Measurements from ENCODE around the gene IL21R. TPM values are rescaled to one million over a fixed set of nuclear protein-coding genes. Genes with fewer than 3 reads are reported as not detected.

The IL21R gene
- total and polyA plus RNA-seq, 10 of the 15 experiments (the other 5 are each of a cell fraction or from before 2014, with no cell fraction given) = 5.3 to 138 (median 82.5) TPM

DNA sequence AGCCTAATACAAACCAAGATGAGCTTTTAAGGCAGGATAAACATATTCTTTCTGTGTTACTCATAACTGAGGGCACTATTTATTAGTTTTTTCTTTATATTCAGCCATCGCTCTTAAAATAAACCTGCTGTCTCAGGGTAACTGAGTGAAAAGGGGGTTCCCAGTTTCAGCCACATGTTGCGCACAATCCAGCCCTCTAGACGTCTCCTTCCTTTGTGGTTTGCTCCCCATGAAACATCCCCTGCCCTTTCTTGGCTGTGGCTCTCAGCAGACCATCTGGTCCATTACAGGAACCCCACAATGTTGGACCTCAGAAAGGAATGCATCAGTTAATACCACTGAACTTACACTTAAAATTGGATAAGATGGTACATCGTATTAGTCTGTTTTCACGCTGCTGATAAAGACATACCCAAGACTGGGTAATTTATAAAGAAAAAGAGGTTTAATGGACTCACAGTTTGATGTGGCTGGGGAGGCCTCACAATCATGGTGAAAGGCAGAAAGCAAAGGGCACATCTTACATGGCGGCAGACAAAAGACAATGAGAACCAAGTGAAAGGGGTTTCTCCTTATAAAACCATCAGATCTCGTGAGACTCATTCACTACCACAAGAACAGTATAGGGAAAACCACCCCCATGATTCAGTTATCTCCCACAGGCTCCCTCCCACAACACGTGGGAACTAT lies 12.6 kb upstream of the IL21R start (continued):
- TF ChIP-seq ATF7 (IDR thresholded peaks at IDR 0.05; ENCODE audit: low read depth) (no peak), HCFC1 (IDR thresholded peaks at IDR 0.05; ENCODE audit: low read length) (no peak), NR2F1 (conservative IDR thresholded peaks at IDR 0.05) (no peak), IKZF2 (IDR thresholded peaks at IDR 0.05) (peak in 1 of 2 experiments; percentile 49; a peak in 1 of 4 replicates), FOS (IDR thresholded peaks at IDR 0.05; ENCODE audit: borderline replicate concordance, extremely low read depth, insufficient read length) (no peak), ATF3 (IDR thresholded peaks at IDR 0.05; ENCODE audit: borderline replicate concordance, extremely low read depth, low read depth, low read length) (no peak), ZNF207 (IDR thresholded peaks at IDR 0.05; ENCODE audit: borderline replicate concordance) (no peak), POLR2AphosphoS2 (IDR thresholded peaks at IDR 0.05; ENCODE audit: low read depth, low read length) (no peak), RBBP5 (conservative IDR thresholded peaks at IDR 0.05) (no peak), NBN (IDR thresholded peaks at IDR 0.05) (no peak), DPF2 (IDR thresholded peaks at IDR 0.05) (no peak), BHLHE40 (IDR thresholded peaks at IDR 0.05; ENCODE audit: borderline replicate concordance in 1 of 2, low read depth in 2 of 2, low read length in 1 of 2) (0 out of 4 replicates have a peak, but pooled peaks of 1 of the 2 experiments have one; percentile 1), YY1 (IDR thresholded peaks at IDR 0.05; ENCODE audit: low read depth, low read length) (no peak), BCL11A (IDR thresholded peaks at IDR 0.05; ENCODE audit: low read depth, low read length) (peak; percentile 86), USF2 (IDR thresholded peaks at IDR 0.05; ENCODE audit: borderline replicate concordance, low read depth, low read length) (no peak), KDM1A (IDR thresholded peaks at IDR 0.05; ENCODE audit: borderline replicate concordance) (no peak), TCF7 (IDR thresholded peaks at IDR 0.05; ENCODE audit: borderline replicate concordance) (peak; percentile 32; the same call in 1 of the 2 replicates), EZH2 (IDR thresholded peaks at IDR 0.05; ENCODE audit: borderline replicate concordance, control insufficient read depth, low read depth, low read length) (no peak), MYB (IDR thresholded peaks at IDR 0.05; ENCODE audit: borderline replicate concordance, low read depth, low read length) (no peak), RAD21 (IDR thresholded peaks at IDR 0.05; ENCODE audit: insufficient read depth, low read depth, low read length) (no peak), STAT3 (IDR thresholded peaks at IDR 0.05; ENCODE audit: low read depth, low read length) (no peak), CEBPB (IDR thresholded peaks at IDR 0.05; ENCODE audit: borderline replicate concordance in 1 of 2, low read depth in 2 of 2, low read length in 2 of 2) (no peak), ASH2L (IDR thresholded peaks at IDR 0.05; ENCODE audit: borderline replicate concordance, low read depth) (no peak), ZNF24 (IDR thresholded peaks at IDR 0.05) (no peak)
- TF ChIP-seq, protein P1, sequence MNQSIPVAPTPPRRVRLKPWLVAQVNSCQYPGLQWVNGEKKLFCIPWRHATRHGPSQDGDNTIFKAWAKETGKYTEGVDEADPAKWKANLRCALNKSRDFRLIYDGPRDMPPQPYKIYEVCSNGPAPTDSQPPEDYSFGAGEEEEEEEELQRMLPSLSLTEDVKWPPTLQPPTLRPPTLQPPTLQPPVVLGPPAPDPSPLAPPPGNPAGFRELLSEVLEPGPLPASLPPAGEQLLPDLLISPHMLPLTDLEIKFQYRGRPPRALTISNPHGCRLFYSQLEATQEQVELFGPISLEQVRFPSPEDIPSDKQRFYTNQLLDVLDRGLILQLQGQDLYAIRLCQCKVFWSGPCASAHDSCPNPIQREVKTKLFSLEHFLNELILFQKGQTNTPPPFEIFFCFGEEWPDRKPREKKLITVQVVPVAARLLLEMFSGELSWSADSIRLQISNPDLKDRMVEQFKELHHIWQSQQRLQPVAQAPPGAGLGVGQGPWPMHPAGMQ (IDR thresholded peaks at IDR 0.05; ENCODE audit: borderline replicate concordance) = no peak
- TF ChIP-seq, protein P2, sequence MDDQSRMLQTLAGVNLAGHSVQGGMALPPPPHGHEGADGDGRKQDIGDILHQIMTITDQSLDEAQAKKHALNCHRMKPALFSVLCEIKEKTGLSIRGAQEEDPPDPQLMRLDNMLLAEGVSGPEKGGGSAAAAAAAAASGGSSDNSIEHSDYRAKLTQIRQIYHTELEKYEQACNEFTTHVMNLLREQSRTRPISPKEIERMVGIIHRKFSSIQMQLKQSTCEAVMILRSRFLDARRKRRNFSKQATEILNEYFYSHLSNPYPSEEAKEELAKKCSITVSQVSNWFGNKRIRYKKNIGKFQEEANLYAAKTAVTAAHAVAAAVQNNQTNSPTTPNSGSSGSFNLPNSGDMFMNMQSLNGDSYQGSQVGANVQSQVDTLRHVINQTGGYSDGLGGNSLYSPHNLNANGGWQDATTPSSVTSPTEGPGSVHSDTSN (IDR thresholded peaks at IDR 0.05; ENCODE audit: insufficient replicate concordance, low read depth, low read length) = no peak
- TF ChIP-seq, protein P3, sequence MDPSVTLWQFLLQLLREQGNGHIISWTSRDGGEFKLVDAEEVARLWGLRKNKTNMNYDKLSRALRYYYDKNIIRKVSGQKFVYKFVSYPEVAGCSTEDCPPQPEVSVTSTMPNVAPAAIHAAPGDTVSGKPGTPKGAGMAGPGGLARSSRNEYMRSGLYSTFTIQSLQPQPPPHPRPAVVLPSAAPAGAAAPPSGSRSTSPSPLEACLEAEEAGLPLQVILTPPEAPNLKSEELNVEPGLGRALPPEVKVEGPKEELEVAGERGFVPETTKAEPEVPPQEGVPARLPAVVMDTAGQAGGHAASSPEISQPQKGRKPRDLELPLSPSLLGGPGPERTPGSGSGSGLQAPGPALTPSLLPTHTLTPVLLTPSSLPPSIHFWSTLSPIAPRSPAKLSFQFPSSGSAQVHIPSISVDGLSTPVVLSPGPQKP (IDR thresholded peaks at IDR 0.05; ENCODE audit: low read depth, low read length) = no peak
